ENCODE results near the gene HIVEP3.

DNA sequence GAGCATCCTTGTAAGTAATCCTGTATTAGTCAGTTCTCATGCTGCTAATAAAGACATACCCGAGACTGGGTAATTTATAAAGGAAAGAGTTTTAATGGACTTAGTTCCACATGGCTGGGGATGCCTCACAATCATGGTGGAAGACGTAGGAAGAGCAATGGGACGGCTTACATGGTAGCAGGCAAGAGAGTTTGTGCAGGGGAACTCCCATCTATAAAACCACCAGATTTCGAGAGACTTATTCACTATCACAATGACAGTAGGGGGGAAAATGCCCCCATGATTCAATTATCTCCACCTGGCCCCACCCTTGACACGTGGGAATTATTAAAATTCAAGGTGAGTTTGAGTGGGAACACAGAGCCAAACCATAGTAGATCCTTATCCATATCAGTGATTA, 124.7 kb downstream of the HIVEP3 start:
- TF ChIP-seq NR1H2 (CRISPR knock-in tag; IDR thresholded peaks at IDR 0.05) (no peak), IRF2 (CRISPR knock-in tag; IDR thresholded peaks at IDR 0.05; ENCODE audit: borderline replicate concordance, low read depth) (no peak), ETV6 (CRISPR knock-in tag; IDR thresholded peaks at IDR 0.05) (no peak), SMAD3 (CRISPR knock-in tag; IDR thresholded peaks at IDR 0.05; ENCODE audit: borderline replicate concordance) (no peak), NFYB (CRISPR knock-in tag; conservative IDR thresholded peaks at IDR 0.05; ENCODE audit: low read depth) (no peak), PRRX2 (CRISPR knock-in tag; IDR thresholded peaks at IDR 0.05) (no peak)
- TF ChIP-seq, protein P1, sequence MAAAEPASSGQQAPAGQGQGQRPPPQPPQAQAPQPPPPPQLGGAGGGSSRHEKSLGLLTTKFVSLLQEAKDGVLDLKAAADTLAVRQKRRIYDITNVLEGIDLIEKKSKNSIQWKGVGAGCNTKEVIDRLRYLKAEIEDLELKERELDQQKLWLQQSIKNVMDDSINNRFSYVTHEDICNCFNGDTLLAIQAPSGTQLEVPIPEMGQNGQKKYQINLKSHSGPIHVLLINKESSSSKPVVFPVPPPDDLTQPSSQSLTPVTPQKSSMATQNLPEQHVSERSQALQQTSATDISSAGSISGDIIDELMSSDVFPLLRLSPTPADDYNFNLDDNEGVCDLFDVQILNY (CRISPR knock-in tag; IDR thresholded peaks at IDR 0.05): no peak
- TF ChIP-seq, protein P2, sequence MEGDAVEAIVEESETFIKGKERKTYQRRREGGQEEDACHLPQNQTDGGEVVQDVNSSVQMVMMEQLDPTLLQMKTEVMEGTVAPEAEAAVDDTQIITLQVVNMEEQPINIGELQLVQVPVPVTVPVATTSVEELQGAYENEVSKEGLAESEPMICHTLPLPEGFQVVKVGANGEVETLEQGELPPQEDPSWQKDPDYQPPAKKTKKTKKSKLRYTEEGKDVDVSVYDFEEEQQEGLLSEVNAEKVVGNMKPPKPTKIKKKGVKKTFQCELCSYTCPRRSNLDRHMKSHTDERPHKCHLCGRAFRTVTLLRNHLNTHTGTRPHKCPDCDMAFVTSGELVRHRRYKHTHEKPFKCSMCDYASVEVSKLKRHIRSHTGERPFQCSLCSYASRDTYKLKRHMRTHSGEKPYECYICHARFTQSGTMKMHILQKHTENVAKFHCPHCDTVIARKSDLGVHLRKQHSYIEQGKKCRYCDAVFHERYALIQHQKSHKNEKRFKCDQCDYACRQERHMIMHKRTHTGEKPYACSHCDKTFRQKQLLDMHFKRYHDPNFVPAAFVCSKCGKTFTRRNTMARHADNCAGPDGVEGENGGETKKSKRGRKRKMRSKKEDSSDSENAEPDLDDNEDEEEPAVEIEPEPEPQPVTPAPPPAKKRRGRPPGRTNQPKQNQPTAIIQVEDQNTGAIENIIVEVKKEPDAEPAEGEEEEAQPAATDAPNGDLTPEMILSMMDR (IDR thresholded peaks at IDR 0.05): no peak
- TF ChIP-seq, protein P3, sequence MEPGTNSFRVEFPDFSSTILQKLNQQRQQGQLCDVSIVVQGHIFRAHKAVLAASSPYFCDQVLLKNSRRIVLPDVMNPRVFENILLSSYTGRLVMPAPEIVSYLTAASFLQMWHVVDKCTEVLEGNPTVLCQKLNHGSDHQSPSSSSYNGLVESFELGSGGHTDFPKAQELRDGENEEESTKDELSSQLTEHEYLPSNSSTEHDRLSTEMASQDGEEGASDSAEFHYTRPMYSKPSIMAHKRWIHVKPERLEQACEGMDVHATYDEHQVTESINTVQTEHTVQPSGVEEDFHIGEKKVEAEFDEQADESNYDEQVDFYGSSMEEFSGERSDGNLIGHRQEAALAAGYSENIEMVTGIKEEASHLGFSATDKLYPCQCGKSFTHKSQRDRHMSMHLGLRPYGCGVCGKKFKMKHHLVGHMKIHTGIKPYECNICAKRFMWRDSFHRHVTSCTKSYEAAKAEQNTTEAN (CRISPR knock-in tag; IDR thresholded peaks at IDR 0.05): no peak
- TF ChIP-seq, protein P4, sequence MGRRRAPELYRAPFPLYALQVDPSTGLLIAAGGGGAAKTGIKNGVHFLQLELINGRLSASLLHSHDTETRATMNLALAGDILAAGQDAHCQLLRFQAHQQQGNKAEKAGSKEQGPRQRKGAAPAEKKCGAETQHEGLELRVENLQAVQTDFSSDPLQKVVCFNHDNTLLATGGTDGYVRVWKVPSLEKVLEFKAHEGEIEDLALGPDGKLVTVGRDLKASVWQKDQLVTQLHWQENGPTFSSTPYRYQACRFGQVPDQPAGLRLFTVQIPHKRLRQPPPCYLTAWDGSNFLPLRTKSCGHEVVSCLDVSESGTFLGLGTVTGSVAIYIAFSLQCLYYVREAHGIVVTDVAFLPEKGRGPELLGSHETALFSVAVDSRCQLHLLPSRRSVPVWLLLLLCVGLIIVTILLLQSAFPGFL (CRISPR knock-in tag; IDR thresholded peaks at IDR 0.05; ENCODE audit: borderline replicate concordance): no peak
- TF ChIP-seq, protein P5, sequence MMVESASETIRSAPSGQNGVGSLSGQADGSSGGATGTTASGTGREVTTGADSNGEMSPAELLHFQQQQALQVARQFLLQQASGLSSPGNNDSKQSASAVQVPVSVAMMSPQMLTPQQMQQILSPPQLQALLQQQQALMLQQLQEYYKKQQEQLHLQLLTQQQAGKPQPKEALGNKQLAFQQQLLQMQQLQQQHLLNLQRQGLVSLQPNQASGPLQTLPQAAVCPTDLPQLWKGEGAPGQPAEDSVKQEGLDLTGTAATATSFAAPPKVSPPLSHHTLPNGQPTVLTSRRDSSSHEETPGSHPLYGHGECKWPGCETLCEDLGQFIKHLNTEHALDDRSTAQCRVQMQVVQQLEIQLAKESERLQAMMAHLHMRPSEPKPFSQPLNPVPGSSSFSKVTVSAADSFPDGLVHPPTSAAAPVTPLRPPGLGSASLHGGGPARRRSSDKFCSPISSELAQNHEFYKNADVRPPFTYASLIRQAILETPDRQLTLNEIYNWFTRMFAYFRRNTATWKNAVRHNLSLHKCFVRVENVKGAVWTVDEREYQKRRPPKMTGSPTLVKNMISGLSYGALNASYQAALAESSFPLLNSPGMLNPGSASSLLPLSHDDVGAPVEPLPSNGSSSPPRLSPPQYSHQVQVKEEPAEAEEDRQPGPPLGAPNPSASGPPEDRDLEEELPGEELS (CRISPR knock-in tag; IDR thresholded peaks at IDR 0.05): no peak
- TF ChIP-seq, protein P6, sequence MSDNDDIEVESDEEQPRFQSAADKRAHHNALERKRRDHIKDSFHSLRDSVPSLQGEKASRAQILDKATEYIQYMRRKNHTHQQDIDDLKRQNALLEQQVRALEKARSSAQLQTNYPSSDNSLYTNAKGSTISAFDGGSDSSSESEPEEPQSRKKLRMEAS (CRISPR knock-in tag; IDR thresholded peaks at IDR 0.05): no peak
- TF ChIP-seq, protein P7, sequence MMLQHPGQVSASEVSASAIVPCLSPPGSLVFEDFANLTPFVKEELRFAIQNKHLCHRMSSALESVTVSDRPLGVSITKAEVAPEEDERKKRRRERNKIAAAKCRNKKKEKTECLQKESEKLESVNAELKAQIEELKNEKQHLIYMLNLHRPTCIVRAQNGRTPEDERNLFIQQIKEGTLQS (CRISPR knock-in tag; conservative IDR thresholded peaks at IDR 0.05): no peak

Data from WTC11 (cell line).